Dendritic cell treated with granulocyte-macrophage colony-stimulating factor and Interleukin-4, amounts not matched to agents 40 ng/mL and 50 ng/mL, for 4 days (primary cell): Measurements from ENCODE around the gene NSMF.
"Not testable (repeated sequence)": the region's sequence is repeated elsewhere in the genome, so short reads cannot be mapped to it uniquely, and the experiment has no call there.

ENCODE experiments used
- H3K27ac Mint-ChIP-seq: one replicate; pipeline ENCODE4 v1.8.0; 2022; ENCODE audit warnings: mild to moderate bottlenecking, mixed read lengths
- H3K27me3 Mint-ChIP-seq: one replicate; pipeline ENCODE4 v1.8.0; 2022; ENCODE audit warnings: mild to moderate bottlenecking, mixed read lengths
- H3K36me3 Mint-ChIP-seq: one replicate; pipeline ENCODE4 v1.8.0; 2022; ENCODE audit warnings: low read depth, mixed read lengths
- H3K4me1 Mint-ChIP-seq: one replicate; pipeline ENCODE4 v1.8.0; 2022; ENCODE audit warnings: low read depth, mixed read lengths
- H3K4me3 Mint-ChIP-seq: one replicate; pipeline ENCODE4 v1.8.0; 2022; ENCODE audit warnings: mild to moderate bottlenecking, moderate library complexity, mixed read lengths
- H3K9me3 Mint-ChIP-seq: one replicate; pipeline ENCODE4 v1.8.0; 2022; ENCODE audit warnings: mixed read lengths
- intact Hi-C: fragments of 100-400 bp; cut with micrococcal nuclease; formaldehyde crosslinking; loops from one replicate; pipeline ENCODE4 v1.15.0; 2022

The NSMF gene

GRCh38 chr9:137474271-137474670 is 15.1 kb upstream of the NSMF start:
- peaks cover 6% of the 10 kb centered on the region for H3K4me1 Mint-ChIP-seq
- peaks cover 35% of the 10 kb centered on the region for H3K27me3 Mint-ChIP-seq
- intact Hi-C loops: no loop called here
- H3K27ac Mint-ChIP-seq: no peak overlapping the region
- H3K36me3 Mint-ChIP-seq: peaks cover 8% of the 10 kb centered on the region
- no peak overlapping the region for H3K4me3 Mint-ChIP-seq
- H3K9me3 Mint-ChIP-seq: peaks cover 37% of the 10 kb centered on the region

DNA sequence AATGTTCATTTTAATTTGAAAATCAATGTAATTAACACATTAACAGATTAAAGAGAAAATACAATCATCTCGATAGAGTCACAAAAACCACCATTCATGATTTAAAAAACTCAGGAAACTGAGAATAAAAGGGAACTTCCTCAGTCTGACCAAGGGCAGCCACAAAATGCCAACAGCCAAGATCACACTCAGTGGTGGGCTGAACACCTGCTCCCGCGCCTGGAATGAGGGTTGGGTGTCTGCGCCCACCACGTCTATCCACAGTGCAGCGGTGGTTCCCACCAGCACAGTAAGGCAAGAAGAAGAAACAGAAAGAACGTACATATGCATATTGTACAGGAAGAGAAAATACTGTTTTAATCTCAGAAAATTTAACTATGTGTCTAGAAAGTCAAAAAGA is 11.7 kb upstream of the NSMF start:
- Mint-ChIP-seq H3K27ac (no peak overlapping the region), H3K9me3 (peaks cover 29% of the 10 kb centered on the region), H3K4me3 (no peak overlapping the region), H3K4me1 (peaks cover 5% of the 10 kb centered on the region), H3K36me3 (peaks cover 2% of the 10 kb centered on the region), H3K27me3 (peaks cover 48% of the 10 kb centered on the region)
- intact Hi-C loops: no loop called here

DNA sequence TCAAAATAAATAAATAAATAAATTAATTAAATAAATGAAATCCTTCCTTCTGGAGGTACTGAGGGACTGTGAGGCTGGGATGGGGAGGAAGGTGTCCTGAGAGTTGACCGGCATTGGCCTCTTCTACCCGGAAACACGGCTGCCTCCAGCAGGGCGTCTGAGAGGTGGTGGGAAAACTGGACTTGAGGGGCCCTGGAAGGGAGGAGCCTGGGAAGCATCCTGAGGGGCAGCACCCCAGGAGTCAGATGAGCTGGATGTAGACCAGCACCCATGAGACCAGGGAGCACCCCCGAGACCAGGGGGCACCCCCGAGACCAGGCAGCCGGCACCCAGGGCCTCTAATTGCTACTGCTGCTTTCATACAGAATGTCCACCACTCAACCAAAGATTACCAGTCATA is 8.8 kb upstream of the NSMF start:
- Mint-ChIP-seq H3K27me3 (peaks cover 58% of the 10 kb centered on the region), H3K4me3 (no peak overlapping the region), H3K4me1 (peaks cover 5% of the 10 kb centered on the region), H3K9me3 (peaks cover 5% of the 10 kb centered on the region), H3K36me3 (no peaks in the 10 kb centered on the region), H3K27ac (no peak overlapping the region)
- intact Hi-C loops: no loop called here

GRCh38 chr9:137467161-137467581 is 8.0 kb upstream of the NSMF start:
- H3K4me1 Mint-ChIP-seq: peaks cover 5% of the 10 kb centered on the region
- no peaks in the 10 kb centered on the region for H3K9me3 Mint-ChIP-seq
- no peaks in the 10 kb centered on the region for H3K36me3 Mint-ChIP-seq
- intact Hi-C loops: no loop called here
- H3K4me3 Mint-ChIP-seq: no peak overlapping the region
- H3K27ac Mint-ChIP-seq: no peak overlapping the region
- H3K27me3 Mint-ChIP-seq: peaks cover 62% of the 10 kb centered on the region

DNA sequence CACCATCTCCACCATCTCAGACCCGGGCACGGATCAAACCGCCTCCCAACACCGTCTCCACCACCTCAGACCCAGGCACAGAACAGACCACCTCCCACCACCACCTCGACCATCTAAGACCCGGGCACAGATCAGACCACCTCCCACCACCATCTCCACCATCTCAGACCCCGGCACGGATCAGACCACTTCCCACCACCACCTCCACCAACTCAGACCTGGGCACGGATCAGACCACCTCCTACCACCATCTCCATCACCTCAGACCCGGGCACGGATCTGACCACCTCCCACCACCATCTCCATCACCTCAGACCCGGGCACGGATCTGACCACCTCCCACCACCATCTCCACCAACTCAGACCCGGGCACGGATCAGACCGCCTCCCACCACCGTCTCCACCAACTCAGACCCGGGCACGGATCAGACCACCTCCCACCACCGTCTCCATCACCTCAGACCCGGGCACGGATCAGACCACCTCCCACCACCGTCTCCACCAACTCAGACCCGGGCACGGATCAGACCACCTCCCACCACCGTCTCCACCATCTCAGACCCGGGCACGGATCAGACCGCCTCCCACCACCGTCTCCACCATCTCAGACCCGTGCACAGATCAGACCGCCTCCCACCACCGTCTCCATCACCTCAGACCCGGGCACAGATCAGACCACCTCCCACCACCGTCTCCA is 7.4 kb upstream of the NSMF start:
- H3K36me3 Mint-ChIP-seq, H3K4me3 Mint-ChIP-seq, H3K27ac Mint-ChIP-seq, H3K4me1 Mint-ChIP-seq, intact Hi-C loops, H3K9me3 Mint-ChIP-seq: not testable (repeated sequence)
- H3K27me3 Mint-ChIP-seq: peaks cover 63% of the 10 kb centered on the region

DNA sequence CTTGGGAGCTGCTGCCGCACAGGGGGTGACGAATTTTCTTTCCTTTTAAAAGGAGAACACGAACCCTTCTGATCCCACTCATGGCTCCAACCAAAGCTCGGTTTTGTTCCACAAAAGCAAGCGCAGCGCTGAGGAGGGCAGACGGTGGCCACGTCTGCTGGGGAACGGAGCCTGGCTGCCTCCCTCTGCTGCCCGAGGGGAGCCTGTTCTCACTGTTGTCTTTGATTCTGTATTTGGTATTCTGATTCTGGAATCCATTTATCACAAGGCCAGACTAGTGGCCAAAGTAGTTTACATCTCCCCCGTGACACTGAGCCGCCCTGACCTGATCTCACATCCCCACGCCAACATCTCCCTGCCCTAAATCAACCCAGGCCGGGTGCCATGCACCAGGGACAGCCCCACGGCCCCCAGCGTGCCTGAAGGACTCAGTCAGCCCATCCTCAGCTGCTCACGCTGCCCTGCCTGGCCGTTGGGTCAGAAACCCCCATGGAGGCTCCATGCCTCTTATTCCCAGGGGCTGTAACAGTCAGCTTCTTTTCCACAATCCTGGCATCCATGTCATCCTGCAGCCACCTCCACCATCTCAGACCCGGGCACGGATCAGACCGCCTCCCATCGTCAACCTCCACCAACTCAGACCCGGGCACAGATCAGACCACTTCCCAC is 6.7 kb upstream of the NSMF start:
- Mint-ChIP-seq H3K36me3 (no peaks in the 10 kb centered on the region), H3K4me1 (peaks cover 7% of the 10 kb centered on the region), H3K9me3 (no peaks in the 10 kb centered on the region), H3K4me3 (no peak overlapping the region), H3K27me3 (peaks cover 63% of the 10 kb centered on the region), H3K27ac (no peak overlapping the region)
- intact Hi-C loops: no loop called here

- H3K27ac Mint-ChIP-seq: no peak overlapping the region
- intact Hi-C loops: no loop called here
- no peaks in the 10 kb centered on the region for H3K36me3 Mint-ChIP-seq
These were observed 6.0 kb upstream of the NSMF start for GRCh38 chr9:137465000-137465719.

DNA sequence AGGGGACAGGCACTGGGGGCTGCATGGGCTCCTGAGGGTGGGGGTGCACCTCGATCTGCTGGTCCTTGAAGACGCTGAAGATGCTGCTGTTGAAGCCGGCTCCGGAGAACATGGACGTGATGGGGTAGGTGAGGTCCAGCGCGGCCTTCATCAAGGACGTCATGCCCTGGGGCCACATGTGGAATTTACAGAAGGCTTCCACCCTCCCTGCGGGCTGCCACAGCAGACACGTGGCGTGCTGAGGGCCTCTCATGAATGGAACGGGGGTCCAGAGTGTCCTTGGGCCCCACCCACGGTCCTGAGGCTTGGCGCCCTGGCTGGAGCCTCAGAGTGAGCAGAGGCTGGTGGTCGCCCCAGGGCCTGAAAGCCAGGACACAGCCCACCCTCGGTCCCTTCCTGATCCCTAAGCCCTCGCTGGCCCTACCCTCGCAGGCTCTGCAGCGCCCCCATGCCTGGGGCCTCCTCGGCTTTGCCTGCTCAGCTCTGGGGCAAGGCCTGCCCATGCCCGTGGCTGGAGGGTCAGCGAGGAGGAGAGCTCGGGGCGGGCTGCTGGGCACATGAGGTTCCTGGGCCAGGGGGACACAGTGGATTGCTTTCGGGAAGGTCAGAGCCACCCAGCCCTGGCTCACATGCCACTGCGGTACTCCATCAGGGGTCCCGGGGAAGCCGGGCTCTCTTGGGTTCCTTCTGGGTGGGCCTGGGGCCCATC is 5.3 kb upstream of the NSMF start:
- intact Hi-C loops: no loop called here
- Mint-ChIP-seq H3K4me1 (peaks cover 15% of the 10 kb centered on the region), H3K36me3 (no peaks in the 10 kb centered on the region), H3K27ac (no peak overlapping the region), H3K27me3 (peaks cover 57% of the 10 kb centered on the region), H3K4me3 (no peak overlapping the region), H3K9me3 (no peaks in the 10 kb centered on the region)

More at GRCh38 chr9:137465000-137465719, 6.0 kb upstream of the NSMF start:
- Mint-ChIP-seq H3K27me3 (peaks cover 61% of the 10 kb centered on the region), H3K9me3 (no peaks in the 10 kb centered on the region), H3K4me1 (peaks cover 9% of the 10 kb centered on the region), H3K4me3 (no peak overlapping the region)

DNA sequence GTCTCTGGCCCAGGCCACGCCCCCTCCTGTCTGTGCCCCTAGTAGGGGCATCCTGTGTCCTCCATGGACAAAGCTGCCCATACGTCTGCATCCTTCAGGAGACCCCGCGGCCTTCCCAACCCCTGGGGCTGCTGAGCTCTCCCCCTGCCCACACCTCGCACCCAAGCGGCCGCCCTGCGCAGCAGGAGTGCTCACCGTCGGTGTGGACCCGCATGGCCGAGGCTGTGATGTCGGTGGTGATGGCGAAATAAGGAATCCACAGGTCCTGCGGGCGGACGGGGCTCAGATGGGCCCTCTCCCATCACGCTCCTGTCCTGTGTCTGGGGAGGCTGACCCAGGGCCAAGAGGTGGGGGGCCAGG is 4.8 kb upstream of the NSMF start:
- Mint-ChIP-seq H3K27me3 (peaks cover 54% of the 10 kb centered on the region), H3K4me1 (peaks cover 15% of the 10 kb centered on the region), H3K4me3 (no peak overlapping the region), H3K36me3 (no peaks in the 10 kb centered on the region), H3K27ac (no peak overlapping the region), H3K9me3 (no peaks in the 10 kb centered on the region)
- intact Hi-C loops: no loop called here

- Mint-ChIP-seq H3K4me1 (peaks cover 15% of the 10 kb centered on the region), H3K4me3 (no peak overlapping the region)
These were observed 4.1 kb upstream of the NSMF start for GRCh38 chr9:137462986-137463930.

GRCh38 chr9:137462396-137462985 is 3.4 kb upstream of the NSMF start:
- peaks cover 19% of the 10 kb centered on the region for H3K4me1 Mint-ChIP-seq
- H3K36me3 Mint-ChIP-seq: peaks cover 4% of the 10 kb centered on the region
- intact Hi-C loops: no loop called here
- H3K9me3 Mint-ChIP-seq: no peaks in the 10 kb centered on the region
- H3K27ac Mint-ChIP-seq: no peak overlapping the region
- H3K4me3 Mint-ChIP-seq: no peak overlapping the region
- H3K27me3 Mint-ChIP-seq: peaks cover 51% of the 10 kb centered on the region

More at GRCh38 chr9:137462986-137463930, 4.1 kb upstream of the NSMF start:
- Mint-ChIP-seq H3K27me3 (peaks cover 50% of the 10 kb centered on the region), H3K9me3 (no peaks in the 10 kb centered on the region), H3K27ac (no peak overlapping the region), H3K36me3 (no peaks in the 10 kb centered on the region)
- intact Hi-C loops: no loop called here

DNA sequence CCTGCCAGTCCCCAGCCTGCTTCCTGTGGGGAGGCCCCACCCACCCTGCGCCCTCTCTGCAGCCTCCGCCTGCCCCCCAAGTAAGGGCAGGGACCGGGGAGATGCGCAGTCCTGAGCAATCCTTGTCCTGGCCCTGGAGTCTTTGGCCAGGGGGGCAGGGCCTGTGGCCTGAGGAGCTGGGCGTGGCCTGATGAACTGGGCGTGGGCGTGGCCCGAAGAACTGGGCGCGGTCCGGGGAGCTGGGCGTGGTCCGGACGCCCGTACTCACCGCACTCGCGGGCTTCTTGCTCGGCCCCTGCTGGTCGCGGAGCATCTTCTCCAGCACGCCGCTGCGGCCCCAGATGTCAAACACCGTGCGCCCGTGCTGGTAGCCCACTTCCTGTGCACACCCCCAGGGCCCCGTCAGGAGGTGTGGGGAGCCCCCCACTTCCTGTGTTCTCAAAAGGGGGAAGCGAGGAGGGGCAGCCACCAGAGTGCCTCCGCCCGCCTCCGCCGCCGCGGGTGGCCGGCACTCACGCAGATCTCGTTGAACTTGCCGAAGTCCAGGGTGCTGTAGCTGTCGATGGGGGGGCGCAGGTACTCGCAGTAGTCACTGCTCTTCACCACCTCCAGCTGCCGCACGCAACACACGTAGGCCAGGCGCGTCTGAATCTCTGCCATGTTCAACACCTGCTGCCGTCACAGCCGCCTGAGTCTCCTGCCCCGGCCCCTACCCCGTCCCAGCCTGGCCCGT is 2.7 kb upstream of the NSMF start:
- Mint-ChIP-seq H3K36me3 (peaks cover 10% of the 10 kb centered on the region), H3K27ac (no peak overlapping the region), H3K4me3 (peak overlapping the region; percentile 37), H3K4me1 (peaks cover 26% of the 10 kb centered on the region), H3K27me3 (peaks cover 45% of the 10 kb centered on the region), H3K9me3 (no peaks in the 10 kb centered on the region)
- intact Hi-C loops: no loop called here
